ENCODE data around the gene KCNMA1.

Gene KCNMA1

DNA sequence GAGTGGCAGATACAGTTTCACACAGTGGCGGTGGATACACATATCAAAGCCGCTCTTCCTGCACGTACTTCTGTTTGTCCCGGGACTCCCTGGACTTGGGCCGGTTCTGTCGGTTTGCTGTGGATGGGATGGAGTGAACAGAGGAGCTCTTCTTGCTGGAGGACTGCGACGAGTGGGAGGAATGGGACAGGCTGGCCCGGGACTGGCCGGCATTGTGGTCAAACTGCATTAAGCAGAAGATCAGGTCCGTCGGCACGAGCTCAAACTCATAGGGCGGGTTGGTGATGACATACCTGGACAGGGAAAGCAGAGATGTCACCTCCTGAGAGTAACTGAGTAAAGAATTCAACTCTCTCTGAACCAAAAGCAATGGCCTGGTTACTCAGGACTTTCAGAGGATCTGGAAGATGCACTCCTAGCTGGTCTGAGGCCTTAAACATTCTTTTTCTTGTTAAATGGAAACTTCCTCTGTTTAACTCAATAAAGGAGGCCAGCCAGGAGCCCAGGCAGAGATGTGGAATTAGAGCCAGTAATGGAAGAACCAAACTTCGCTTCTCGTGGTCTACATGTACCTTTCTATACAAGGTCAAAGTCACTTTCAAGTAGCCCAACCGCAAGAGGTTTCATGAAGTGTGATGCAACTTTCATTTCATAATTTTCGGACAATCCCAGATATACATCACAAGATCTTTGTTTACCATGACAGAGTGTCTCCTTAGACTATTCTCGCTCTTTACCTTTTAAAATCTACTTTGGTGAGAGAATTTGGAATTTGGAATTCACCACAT lies 750.2 kb downstream of the KCNMA1 start:
- DNase-seq (ENCODE audit: low spot score), result no peak

DNA sequence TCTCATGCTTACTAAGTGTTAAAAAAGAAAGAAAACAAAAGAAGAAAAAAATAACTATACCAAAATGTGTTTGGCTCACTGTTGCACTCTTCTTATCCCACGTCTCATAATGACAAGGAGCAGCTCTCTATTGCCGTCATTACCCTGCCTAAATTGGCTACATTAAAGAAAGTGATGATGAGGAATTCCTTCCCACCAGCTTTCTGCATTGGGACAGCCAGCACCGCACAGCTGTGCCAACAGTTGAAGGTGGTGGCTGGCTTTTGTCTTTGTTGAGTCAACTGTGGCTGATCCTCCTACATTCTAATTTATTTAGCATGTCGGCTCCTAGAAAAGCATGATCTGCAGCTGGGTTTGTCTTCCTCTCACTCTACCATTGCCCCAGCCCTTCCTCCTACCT lies 751.8 kb downstream of the KCNMA1 start:
- DNase-seq (ENCODE audit: low spot score), result no peak

DNA sequence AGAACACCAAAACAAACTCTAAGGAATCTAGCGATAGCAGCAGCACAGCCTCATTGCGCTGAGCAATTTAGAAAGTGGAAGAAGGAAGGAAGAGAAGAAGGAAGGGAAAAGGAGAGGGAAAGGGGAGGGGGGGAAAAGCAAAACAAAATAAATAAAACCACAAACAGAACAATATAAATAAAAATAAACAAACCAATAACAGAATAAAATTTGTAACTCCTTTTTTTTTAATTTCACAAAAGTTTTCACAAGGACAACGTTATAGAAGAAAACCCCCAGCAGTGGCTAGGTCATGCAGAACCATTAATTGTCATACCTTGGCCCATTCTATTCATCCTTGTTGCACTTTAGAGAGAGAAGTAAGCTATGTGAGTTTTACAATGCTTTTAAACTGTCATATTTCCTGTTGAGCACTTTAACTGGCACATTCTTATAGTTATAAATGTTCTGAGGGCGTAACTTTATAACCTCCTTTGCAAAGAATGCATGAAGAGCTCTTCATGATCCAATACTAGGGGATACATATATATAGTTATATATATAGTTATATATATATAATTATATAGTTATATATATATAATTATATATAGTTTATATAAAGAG lies 752.8 kb downstream of the KCNMA1 start:
- no peak for DNase-seq (ENCODE audit: low spot score)

DNA sequence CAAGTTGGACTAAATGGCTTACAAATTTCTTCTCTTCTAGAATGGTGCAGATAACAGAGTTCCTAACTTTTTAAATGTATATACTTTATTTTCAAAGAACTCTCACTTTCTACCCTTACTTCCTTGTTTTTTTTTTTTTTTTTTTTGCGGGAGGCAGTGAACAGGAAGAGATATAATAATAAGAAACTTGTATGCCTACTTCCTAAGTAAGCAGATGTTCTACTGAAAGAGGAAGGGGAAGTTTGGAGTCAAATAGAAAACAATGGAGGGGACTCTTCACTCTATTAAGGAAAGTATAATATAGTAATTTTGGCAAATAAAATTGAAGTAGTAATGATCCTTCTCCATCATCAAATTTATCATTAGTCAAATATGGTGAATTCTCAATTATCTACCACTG lies 754.0 kb downstream of the KCNMA1 start:
- no peak for DNase-seq (ENCODE audit: low spot score)

DNA sequence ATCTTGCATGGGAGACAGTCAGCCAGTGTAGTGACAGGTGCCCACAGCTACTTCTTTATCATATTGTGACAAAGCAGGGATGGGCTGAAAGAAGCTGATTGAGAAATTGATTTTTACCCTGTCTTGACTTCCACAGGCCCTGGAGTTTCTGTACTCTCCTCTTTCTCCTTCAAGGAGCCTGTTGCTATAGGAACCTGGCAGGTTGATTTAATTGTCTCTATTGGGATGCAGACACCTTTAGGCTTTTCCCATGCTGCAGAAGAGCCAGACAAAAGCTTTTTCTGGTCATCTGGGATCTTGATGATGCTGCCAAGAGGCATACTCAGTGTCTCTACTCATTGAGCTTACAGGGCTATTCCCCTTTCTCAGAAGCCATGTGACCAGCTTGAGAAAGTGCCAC lies 754.8 kb downstream of the KCNMA1 start:
- DNase-seq (ENCODE audit: low spot score), result no peak

DNA sequence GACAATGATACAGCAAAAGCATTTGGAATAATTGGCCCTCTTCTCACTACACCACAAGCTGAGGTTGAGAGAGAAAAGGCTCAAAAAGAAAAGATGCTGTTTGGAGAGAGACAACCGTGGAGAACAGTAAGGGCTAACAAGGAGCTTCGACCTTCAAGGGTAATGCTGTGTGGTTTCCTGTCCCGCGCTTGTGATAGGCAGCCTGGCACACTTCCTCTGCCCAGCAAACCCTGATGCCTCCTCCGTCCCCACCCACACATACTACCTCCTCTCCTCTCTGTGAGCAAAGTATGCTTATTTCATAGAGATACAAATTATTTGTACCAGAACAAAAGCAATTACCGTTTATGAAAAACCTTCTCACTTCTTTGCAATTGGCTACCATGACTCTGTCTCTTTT lies 755.4 kb downstream of the KCNMA1 start:
- no peak for DNase-seq (ENCODE audit: low spot score)

DNA sequence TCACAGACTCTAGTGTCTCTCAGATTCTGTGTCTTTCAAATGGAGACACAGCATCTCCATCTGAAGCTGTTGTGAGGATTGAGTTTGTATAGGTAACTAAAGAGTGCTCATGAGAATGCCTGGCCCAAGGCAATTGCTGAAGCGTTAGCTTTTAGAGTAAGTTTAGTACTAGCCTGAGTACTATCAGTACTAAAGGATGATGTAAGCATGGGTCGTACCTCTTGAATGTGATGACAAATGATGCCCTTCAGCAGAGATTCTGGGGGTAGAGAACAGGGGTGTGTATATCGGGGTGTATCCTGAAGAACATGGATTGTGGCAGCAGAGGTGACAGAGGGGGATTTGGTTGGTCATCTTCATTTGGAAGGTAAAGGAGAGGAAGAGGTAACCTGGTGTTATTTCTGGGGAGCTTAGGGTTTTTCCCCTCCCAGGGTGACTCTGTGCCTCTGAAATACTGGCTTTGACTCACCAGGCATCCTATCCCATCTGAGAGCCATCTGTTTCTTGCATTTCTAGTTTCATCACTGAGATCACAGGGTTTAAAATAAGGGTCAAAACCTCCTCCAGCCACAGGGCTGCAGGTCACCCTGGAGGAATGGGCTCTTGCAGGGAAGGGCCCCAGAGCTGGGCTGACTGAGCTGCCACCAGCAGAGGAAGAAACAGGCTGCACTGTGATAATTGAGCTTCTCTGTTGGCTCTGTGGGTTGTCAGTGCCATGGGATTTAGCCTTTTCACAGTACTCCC lies 756.0 kb downstream of the KCNMA1 start:
- no peak for DNase-seq (ENCODE audit: low spot score)

DNA sequence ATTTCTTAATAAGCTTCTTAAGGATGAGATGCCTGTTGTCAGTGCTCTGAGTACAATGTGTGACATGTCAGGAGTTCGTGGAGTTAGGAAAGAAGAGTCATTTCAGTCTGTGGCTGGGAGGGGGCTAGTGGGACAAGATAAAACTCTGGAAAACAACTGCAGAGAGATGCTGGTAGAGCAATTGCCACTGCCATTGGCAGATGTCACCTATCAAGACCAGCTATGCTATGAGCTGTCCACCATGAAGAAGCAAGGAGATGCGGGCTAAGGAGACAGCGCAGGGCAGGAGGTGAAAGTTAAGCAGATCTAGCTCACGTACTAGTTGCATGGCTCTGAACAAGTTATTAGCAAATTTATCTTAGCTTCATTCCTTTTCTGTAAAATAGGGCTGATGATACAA lies 756.7 kb downstream of the KCNMA1 start:
- DNase-seq (ENCODE audit: low spot score), result no peak

DNA sequence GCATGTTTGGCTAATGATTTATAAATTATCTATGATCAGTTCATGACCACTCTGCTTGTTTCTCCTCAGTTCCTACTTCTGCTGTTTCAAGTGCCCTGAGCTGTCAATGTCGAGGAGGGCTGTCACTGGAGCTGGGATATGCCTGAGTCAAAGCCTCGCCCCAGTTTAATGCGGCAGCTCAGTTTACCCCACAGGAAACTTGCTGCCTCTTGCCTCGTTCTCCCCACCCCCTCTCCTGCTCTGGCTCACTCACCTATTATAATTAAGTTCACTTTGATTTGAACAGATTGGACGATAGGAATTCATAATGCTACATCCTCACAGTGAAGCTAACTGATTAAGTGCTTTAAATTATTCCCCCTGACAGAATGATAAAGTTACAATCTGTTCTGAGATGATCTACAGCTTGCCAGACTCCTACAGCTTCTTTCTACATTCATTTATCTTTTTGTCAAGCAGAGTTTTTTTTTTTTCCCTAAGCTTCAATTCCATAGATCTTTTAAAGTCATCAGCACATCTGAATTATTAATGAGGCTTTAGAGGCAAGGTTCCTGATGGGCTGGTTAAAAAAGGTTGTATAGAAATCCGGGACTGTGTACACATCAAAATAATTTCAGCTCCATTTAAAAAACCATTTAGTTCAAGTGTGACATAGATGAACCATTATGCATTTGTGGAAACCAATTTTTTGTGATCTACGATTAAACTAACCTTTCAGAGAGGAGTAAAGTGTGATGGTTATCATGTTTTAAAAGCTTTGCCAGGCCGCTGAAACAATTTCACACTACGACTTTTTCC lies 758.3 kb downstream of the KCNMA1 start:
- no peak for DNase-seq (ENCODE audit: low spot score)

DNA sequence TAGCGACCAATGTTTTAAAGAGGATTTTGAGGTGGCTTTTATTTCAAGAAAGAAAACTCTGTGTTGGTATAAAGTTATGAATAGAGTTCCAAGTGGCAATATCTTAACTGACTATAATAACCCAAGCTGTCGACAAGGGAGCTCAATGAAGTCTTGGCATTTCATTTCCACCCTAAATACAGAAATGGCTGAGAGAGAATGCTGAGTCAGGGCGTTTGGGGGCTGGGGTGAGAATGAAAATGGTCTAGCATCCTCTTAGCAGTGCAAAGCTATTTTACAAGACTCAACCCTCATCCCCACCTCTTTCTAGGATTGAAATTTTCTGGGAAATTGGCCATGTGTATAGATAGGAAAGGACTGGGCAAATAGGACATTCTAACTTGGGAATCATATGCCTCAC lies 759.1 kb downstream of the KCNMA1 start:
- no peak for DNase-seq (ENCODE audit: low spot score)

DNA sequence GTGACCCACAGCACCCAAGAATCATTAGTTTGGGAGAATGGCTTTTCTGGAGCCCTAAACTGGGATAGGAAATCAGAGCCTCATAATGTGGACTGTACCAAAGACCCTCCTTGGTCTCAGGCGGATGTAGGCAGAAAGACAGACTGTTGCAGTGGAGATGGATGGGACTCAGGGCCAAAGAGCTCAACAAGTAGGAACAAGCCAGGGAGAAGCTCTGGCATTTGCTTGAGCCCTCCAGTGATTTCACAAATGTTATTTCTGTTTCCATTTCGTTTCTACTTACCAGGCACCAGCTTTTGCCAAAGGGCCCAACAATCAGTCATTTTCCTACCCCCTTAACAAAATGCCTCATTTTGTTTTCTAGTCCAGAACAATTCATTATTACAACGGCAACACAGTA lies 762.7 kb downstream of the KCNMA1 start:
- no peak for DNase-seq (ENCODE audit: low spot score)

DNA sequence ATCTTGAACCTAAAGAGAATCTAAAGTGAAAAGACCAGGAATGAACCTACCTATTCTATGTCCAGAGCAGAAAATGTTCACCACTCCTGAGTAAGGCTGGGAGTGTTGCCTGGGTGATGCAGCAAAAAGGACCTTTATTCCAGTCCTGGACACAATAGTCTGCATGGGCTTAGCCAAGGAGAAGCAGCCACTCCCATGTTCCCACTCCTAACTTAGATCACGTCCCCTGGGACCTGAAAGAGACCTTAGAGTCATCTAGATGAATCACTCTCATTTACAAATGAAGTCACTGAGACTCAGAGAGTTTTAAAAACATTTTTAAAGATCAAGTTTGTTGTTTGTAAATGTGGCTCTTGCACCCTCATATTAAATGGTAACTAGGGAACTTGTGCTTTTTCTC lies 763.4 kb downstream of the KCNMA1 start:
- no peak for DNase-seq (ENCODE audit: low spot score)

DNA sequence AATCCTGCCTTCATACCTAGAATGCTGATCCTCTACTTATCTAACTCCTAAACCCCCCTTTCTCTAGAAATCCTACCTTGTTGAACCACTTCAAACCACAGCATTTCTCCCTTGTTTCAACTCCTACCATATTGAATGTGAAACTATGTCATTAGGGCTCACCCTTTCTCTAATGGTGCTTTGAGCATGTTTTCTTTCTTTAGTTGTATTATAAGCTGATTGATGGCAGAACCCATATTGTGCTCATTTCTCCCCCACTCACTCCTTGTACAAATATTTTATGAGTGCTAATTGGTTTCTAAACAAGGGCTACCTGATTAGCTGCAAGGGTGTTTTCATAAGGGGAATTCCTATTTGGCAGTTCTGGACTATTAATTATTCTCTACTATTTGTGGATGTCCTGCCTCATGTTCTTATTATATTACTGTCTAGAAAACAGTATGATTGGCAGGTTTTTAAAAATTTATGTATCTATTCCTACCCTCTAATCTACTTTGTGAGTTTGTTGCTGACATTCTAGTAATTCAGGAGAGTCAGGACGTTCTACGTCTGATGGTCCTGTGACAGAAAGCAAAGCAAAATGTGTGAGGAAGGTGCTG lies 765.8 kb downstream of the KCNMA1 start:
- no peak for DNase-seq (ENCODE audit: low spot score)

DNA sequence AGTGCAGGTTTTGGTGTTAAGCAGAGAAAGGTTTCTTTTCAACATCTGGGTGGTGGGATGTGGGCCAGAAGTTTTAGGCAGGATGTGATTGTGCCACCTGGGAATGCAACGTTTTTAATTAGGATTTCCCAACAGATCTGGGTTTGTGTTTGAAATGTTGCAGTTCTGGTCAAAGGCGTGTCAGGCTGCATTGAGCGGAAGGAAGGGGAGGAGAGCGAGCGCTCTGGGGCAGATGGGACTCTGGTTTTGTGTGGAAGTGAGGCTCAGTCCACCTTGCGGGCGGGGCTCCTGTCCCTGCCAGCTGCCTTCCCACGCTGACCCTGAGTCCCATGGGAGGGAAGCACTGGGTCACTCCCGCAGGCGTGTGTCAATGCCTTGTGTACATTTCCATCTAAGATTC lies 767.7 kb downstream of the KCNMA1 start:
- DNase-seq (ENCODE audit: low spot score), result no peak

DNA sequence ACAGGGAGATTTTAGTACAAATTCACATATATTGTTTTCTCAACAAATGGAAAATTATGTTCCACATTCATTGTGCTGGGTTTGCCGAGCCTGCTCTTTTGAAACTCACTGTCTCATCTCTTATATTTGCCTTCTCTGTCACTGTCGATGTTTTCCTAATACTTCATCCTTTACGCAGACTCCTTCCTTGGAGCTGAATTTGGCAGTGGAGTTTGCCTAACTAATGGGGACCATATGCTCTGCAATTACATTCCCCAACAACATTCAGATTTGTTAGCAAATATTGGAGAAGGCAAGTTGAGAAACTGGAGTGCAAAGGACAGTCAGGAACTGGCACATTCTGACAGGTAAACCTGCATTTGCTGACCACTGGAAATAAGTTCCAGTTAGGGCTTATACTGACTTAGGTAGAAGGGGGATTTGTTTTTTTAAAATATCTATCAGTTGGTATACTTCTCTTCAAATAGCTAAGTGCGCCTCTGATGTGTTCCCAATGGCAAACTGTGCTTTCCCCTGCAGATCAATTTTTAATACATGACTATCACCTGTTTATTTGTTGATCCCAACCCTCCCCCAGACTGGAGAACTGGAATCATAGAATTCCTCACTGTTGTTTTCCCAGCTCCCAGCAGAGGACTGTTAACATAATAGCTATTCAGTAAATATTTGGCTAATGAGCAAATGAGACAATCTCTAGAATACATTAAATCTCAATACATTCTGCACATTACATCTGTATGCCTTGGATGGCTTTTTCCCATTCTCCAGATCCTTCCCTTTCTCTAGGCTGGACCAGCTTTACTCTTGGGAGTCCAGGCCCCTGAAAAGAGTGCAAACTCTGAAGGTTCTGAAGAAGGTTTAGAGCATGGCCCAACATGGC lies 769.3 kb downstream of the KCNMA1 start:
- no peak for DNase-seq (ENCODE audit: low spot score)

DNA sequence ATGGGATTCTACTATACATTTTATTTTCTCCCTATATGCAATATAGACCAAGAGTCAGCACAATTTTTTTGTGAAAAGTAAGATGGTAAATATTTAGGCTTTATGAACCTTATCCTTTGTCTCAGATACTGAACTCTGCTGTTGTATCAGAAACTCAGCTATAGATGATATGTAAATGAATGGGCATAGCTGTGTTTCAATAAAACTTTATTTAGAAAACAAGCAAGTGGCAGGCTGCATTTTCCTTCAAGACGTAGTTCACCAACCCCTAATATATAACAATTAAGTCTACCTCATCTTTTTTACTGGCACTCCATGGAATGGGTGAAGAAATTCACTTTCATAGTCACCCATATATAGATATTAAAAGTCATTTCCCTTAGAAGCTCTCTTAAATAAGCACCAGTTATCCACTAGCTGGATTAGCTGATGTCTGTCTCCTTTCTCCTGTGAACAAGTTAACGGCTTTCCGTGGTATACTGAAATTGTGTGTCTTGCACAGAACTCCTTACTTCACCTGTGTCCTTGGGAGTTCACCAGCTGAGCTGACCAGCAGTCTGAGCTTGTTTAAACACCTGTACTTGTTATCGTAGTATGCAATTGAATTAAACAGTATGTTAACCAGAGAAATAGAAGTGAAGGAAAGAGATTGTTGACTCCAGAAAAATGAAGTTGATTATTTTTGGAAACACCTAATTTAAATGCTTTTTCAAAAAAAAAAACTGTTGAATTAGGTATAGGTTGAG lies 770.6 kb downstream of the KCNMA1 start:
- no peak for DNase-seq (ENCODE audit: low spot score)

DNA sequence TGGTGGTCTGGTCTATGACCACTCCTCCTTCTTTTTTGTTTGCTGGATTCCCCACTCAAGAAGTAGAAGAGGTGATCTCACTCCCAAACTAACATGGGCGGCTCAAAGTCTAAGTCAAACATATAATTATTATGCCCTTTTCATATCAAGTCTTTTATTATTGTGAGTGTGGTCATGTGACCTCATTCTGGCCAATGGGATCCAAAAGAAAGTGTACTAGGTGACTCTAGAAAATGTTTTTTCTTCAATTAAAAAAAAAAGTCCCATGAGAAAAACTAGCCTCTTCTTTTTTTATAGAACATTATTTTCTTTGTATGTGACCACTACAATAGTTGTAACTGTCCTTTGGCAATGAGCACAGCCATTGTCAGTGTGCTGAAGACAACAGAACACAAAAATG lies 772.7 kb downstream of the KCNMA1 start:
- DNase-seq (ENCODE audit: low spot score), result no peak

DNA sequence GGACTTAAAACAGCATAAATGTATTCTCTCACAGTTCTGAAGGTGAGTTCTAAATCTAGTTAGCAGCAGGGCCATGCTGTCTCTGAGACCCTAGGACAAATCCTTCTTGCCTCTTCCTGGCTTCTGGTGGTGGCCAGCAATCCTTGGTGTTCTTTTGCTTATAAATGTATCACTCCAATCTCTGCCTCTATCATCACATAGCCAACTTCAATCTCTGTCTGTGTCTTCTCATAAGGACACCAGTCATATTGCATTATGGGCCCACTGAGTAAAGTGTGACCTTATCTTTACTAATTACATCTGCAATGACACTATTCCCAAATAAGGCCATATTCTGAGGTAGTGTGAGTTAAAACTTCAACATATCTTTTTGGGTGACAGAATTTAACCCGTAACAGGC lies 778.9 kb downstream of the KCNMA1 start:
- DNase-seq (ENCODE audit: low spot score), result no peak

DNA sequence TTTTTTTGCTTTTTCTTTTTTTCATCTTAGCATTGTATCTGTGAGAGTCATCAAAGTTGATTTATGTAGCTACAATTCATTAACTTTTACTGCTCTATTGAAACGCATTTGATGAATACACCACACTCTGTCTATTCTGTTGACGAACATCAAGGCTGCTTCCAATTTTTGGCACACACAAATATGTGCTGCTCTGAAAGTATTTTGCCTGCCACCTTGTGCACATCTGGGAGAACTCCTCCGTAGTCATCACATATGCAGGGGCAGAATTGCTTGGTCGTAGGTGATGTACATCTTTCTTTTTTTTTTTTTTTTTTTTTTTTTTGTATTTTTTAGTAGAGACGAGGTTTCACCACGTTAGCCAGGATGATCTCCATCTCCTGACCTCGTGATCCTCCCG lies 796.8 kb downstream of the KCNMA1 start:
- no peak for DNase-seq (ENCODE audit: low spot score)

DNA sequence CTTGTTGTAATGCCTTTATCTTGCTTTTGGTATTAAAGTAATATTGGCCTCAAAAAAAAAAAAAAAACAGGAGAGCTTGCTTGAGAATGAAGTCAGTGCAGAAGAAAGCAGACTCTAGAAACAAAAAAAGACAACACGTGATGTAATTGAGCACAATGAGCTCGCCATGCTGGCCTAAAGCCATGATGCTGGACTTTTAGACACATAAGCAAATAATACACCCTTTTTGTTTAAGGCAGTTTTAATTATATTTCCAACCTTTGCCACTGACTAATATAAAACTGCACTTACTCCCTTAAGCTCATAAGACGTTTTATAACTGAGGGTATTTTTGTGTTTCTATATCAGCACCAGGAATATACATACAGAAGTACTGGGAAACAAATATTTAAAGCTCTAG lies 798.3 kb downstream of the KCNMA1 start:
- no peak for DNase-seq (ENCODE audit: low spot score)

Data from left forelimb (tissue), 1 donor.